HCT116 (cell line): ENCODE measurements around the gene FBXO46. TPM values are rescaled to one million over a fixed set of nuclear protein-coding genes. Genes with fewer than 3 reads are reported as not detected.

Experiments
- ATAC-seq: fragments of 200-7000 bp; cut with Tn5 transposase; 2 replicates; pipeline ENCODE4 v1.9.1; 2020; ENCODE audit warnings: mild to moderate bottlenecking, moderate library complexity
- BruUV-seq: library from RNA; stranded (reverse); fragments of 400-500 nt; replicated peaks from 2 replicates; lab custom pipeline; 2021; lab: Mats Ljungman, UMichigan
- CTCF ChIA-PET: fragments of 300-600 bp; sonication (Branson Sonifier 250); formaldehyde crosslinking; loops from one replicate; lab custom pipeline; 2021; ENCODE audit warnings: antibody characterized with exemption; lab: Charles Lee
- POLR2A ChIA-PET: fragments of 300-600, 350-600 bp; sonication (Branson Sonifier 250); formaldehyde crosslinking; loops from one replicate; lab custom pipeline; 2021; ENCODE audit warnings: antibody characterized with exemption; lab: Charles Lee
- RAD21 ChIA-PET, 2 experiments: fragments of 300-600 bp; sonication (Branson Sonifier 250); formaldehyde crosslinking; loops; one replicate each; lab custom pipeline; 2023; ENCODE audit warnings: low total read pairs in 2 of 2; ENCODE audit not compliant: uncharacterized antibody in 2 of 2, unreplicated experiment in 2 of 2, low non-redundant PET in 1 of 2; lab: Charles Lee
- DNase-seq: peaks from one replicate; pipeline ENCODE4 v3.0.0-alpha.2; 2010; ENCODE audit warnings: low read depth, low spot score
- H2AFZ ChIP-seq: fragments of 200-600 bp; shearing (Covaris generic), sonication (generic); 2 replicates; pipeline ENCODE4 v1.6.1; 2017; ENCODE audit warnings: low read depth, mixed run types, mixed read lengths, antibody characterized with exemption, low read length; ENCODE audit not compliant: poor library complexity, severe bottlenecking
- H3K27ac ChIP-seq: 2 replicates; pipeline ENCODE4 v1.5.1; 2012; ENCODE audit warnings: low read depth, low read length
- H3K27me3 ChIP-seq: fragments of 200-600 bp; sonication (generic); 2 replicates; pipeline ENCODE4 v1.6.1; 2016; ENCODE audit warnings: mixed run types, low read length, mixed read lengths; ENCODE audit not compliant: insufficient read depth
- H3K36me3 ChIP-seq, 2 experiments: fragments of 200-500 bp in 1 of 2; fragments of 200-600 bp in 1 of 2; sonication (Bioruptor generic) in 1 of 2; sonication (generic) in 1 of 2; 2 replicates each; pipeline versions ENCODE4 v1.5.1 to v1.6.1; 2014 to 2016; ENCODE audit warnings: low read length in 2 of 2, inconsistent platforms in 1 of 2, mixed read lengths in 1 of 2, mixed run types in 1 of 2; ENCODE audit not compliant: insufficient read depth in 2 of 2, control insufficient read depth in 1 of 2
- H3K4me1 ChIP-seq, 2 experiments: fragments of 200-600 bp in 1 of 2; sonication (generic) in 1 of 2; 2 replicates each; pipeline versions ENCODE4 v1.5.1 to v1.6.1; 2012 to 2017; ENCODE audit warnings: low read length in 2 of 2, inconsistent platforms in 1 of 2, mild to moderate bottlenecking in 1 of 2, mixed read lengths in 1 of 2, mixed run types in 1 of 2, moderate library complexity in 1 of 2; ENCODE audit not compliant: insufficient read depth in 2 of 2, control insufficient read depth in 1 of 2
- H3K4me2 ChIP-seq: fragments of 200-600 bp; sonication (generic); 2 replicates; pipeline ENCODE4 v1.6.1; 2017; ENCODE audit warnings: mixed run types, low read length, mixed read lengths
- H3K4me3 ChIP-seq, 2 experiments: fragments of 200-600 bp in 1 of 2; sonication (generic) in 1 of 2; replicated peaks in 1 of 2; 2 replicates each; pipeline ENCODE4 v1.5.1; 2011 to 2016; ENCODE audit warnings: low read length in 2 of 2, control low read depth in 1 of 2, low read depth in 1 of 2, mild to moderate bottlenecking in 1 of 2, mixed read lengths in 1 of 2, mixed run types in 1 of 2
- H3K79me2 ChIP-seq: fragments of 200-600 bp; sonication (generic); 2 replicates; pipeline ENCODE4 v1.6.1; 2017; ENCODE audit warnings: mild to moderate bottlenecking, mixed run types, low read length, moderate library complexity, mixed read lengths; ENCODE audit not compliant: insufficient read depth
- H3K9ac ChIP-seq: fragments of 200-600 bp; sonication (generic); 2 replicates; pipeline ENCODE4 v1.6.1; 2016; ENCODE audit warnings: low read length, mixed read lengths
- H3K9me2 ChIP-seq: fragments of 200-600 bp; sonication (generic), shearing (Covaris generic); 2 replicates; pipeline ENCODE4 v1.6.1; 2017; ENCODE audit warnings: mixed run types, mild to moderate bottlenecking, moderate library complexity; ENCODE audit not compliant: insufficient read depth
- H3K9me3 ChIP-seq, 2 experiments: fragments of 200-500 bp in 1 of 2; fragments of 200-600 bp in 1 of 2; sonication (Bioruptor generic) in 1 of 2; sonication (generic) in 1 of 2; 2 replicates each; pipeline ENCODE4 v1.6.1; 2014 to 2017; ENCODE audit warnings: low read length in 2 of 2, mixed read lengths in 2 of 2, inconsistent platforms in 1 of 2, low read depth in 1 of 2, mild to moderate bottlenecking in 1 of 2, mixed run types in 1 of 2, moderate library complexity in 1 of 2; ENCODE audit not compliant: control insufficient read depth in 1 of 2, insufficient read depth in 1 of 2
- H4K20me1 ChIP-seq: fragments of 200-600 bp; sonication (generic), shearing (Covaris generic); 2 replicates; pipeline ENCODE4 v1.6.1; 2017; ENCODE audit warnings: mixed run types, mild to moderate bottlenecking, moderate library complexity; ENCODE audit not compliant: insufficient read depth
- ATF3 ChIP-seq: IDR thresholded peaks from 2 replicates; pipeline ENCODE4 v1.6.1; 2012
- CTCF ChIP-seq, 3 experiments: fragments of 200-600 bp in 1 of 3; sonication (generic) in 1 of 3; IDR thresholded peaks in 2 of 3; conservative IDR thresholded peaks in 1 of 3; 2 replicates each; pipeline ENCODE4 v1.5.1; 2012 to 2017; ENCODE audit warnings: low read depth in 2 of 3, low read length in 2 of 3, antibody characterized with exemption in 1 of 3, borderline replicate concordance in 1 of 3, control low read depth in 1 of 3, mild to moderate bottlenecking in 1 of 3, mixed read lengths in 1 of 3, mixed run types in 1 of 3, moderate library complexity in 1 of 3; ENCODE audit not compliant: insufficient read depth in 1 of 3
- EGR1 ChIP-seq: IDR thresholded peaks from 2 replicates; pipeline ENCODE4 v1.6.1; 2012; ENCODE audit warnings: low read depth
- ELF1 ChIP-seq: IDR thresholded peaks from 2 replicates; pipeline ENCODE4 v1.6.1; 2012; ENCODE audit warnings: low read depth, borderline replicate concordance
- EZH2phosphoT487 ChIP-seq: fragments of 200-600 bp; IDR thresholded peaks from 2 replicates; pipeline ENCODE4 v1.6.1; 2018; ENCODE audit warnings: antibody characterized with exemption, borderline replicate concordance
- FOSL1 ChIP-seq: IDR thresholded peaks from 2 replicates; pipeline ENCODE4 v1.6.1; 2012; ENCODE audit warnings: low read depth
- JUND ChIP-seq: IDR thresholded peaks from 2 replicates; pipeline ENCODE4 v1.6.1; 2012
- MAX ChIP-seq: IDR thresholded peaks from 2 replicates; pipeline ENCODE4 v1.6.1; 2012
- POLR2A ChIP-seq: IDR thresholded peaks from 2 replicates; pipeline ENCODE4 v1.7.0; 2011; ENCODE audit warnings: borderline replicate concordance; ENCODE audit not compliant: insufficient read depth, insufficient read length; ENCODE audit errors: extremely low read depth
- POLR2AphosphoS5 ChIP-seq: IDR thresholded peaks from 2 replicates; pipeline ENCODE4 v1.6.1; 2011; ENCODE audit warnings: mild to moderate bottlenecking, low read depth, low read length, moderate library complexity
- RAD21 ChIP-seq: IDR thresholded peaks from 2 replicates; pipeline ENCODE4 v1.6.1; 2012; ENCODE audit warnings: low read depth, mild to moderate bottlenecking
- SIN3A ChIP-seq: IDR thresholded peaks from 2 replicates; pipeline ENCODE4 v1.6.1; 2012; ENCODE audit warnings: low read depth
- SP1 ChIP-seq: IDR thresholded peaks from 2 replicates; pipeline ENCODE4 v1.6.1; 2012; ENCODE audit warnings: low read depth
- SRF ChIP-seq: IDR thresholded peaks from 2 replicates; pipeline ENCODE4 v1.6.1; 2012; ENCODE audit warnings: low read depth
- YY1 ChIP-seq: IDR thresholded peaks from 2 replicates; pipeline ENCODE4 v1.6.1; 2011; ENCODE audit warnings: low read length, low read depth, moderate library complexity, mild to moderate bottlenecking; ENCODE audit not compliant: insufficient replicate concordance; ENCODE audit errors: extremely low read depth
- ZFX ChIP-seq: fragments of 450-650 bp; IDR thresholded peaks from 2 replicates; pipeline ENCODE4 v1.6.1; 2017
- ZNF274 ChIP-seq: fragments of 200-500 bp; sonication (Bioruptor generic); IDR thresholded peaks from 2 replicates; pipeline ENCODE4 v1.6.1; 2014; ENCODE audit warnings: mild to moderate bottlenecking, low read depth, low read length, inconsistent platforms
- intact Hi-C: fragments of 100-400 bp; cut with micrococcal nuclease; formaldehyde crosslinking; loops from 2 replicates; pipeline ENCODE4 v1.10.0; 2022
- total RNA-seq: library from RNA; stranded (reverse); gene quantifications from one replicate; pipeline ENCODE4 v1.2.1, GENCODE V29; 2021; ENCODE audit not compliant: unreplicated experiment

FBXO46 gene
- total RNA-seq, 1 experiment from 2014 or later = 31.7 TPM

GRCh38 chr19:45766296-45766868, 35.7 kb upstream of the FBXO46 start:
- Histone ChIP-seq H3K9me2 (no peaks in the 10 kb centered on the region), H3K27ac (peak overlapping the region; percentile 98), H3K79me2 (no peaks in the 10 kb centered on the region), H3K4me1 (peaks cover 14 to 47% of the 10 kb centered on the region in 2 experiments), H4K20me1 (no peaks in the 10 kb centered on the region), H3K36me3 (no peaks in the 10 kb centered on the region), H3K4me3 (no peak overlapping the region; a peak in 1 of 4 replicates), H3K9ac (0 out of 2 replicates have a peak overlapping the region, but pooled peaks have one; percentile 84), H3K9me3 (no peaks in the 10 kb centered on the region), H3K4me2 (peak overlapping the region; percentile 92), H2AFZ (no peak overlapping the region), H3K27me3 (no peaks in the 10 kb centered on the region)
- BruUV-seq = no TSS peak
- RAD21 ChIA-PET = interaction anchor here in 1 of 2 experiments (0.5 kb wide), 1 partner anchor 13 kb away, joined by 3 read pairs; no protein-coding TSS in a partner anchor
- intact Hi-C loops = no loop called here
- DNase-seq (no peak), ATAC-seq (no peak)
- POLR2A ChIA-PET = no interaction called here
- TF ChIP-seq EZH2phosphoT487 (no peak), POLR2A (no peak), MAX (no peak), SP1 (no peak), ELF1 (no peak), ATF3 (no peak)
- CTCF ChIA-PET = no interaction called here

GRCh38 chr19:45765702-45766295, 35.1 kb upstream of the FBXO46 start:
- intact Hi-C loops = no loop called here
- Histone ChIP-seq H3K27me3 (no peaks in the 10 kb centered on the region), H3K4me1 (peaks cover 10 to 41% of the 10 kb centered on the region in 2 experiments), H3K4me2 (no peak overlapping the region), H3K9me2 (no peaks in the 10 kb centered on the region), H3K9ac (no peak overlapping the region), H3K36me3 (no peaks in the 10 kb centered on the region), H3K9me3 (no peaks in the 10 kb centered on the region), H3K4me3 (no peak overlapping the region), H2AFZ (no peak overlapping the region)
- RAD21 ChIA-PET = no interaction called here
- ATAC-seq (no peak), DNase-seq (no peak)
- POLR2A ChIA-PET = no interaction called here
- TF ChIP-seq SIN3A = no peak
- TF ChIP-seq FOSL1 = no peak
- TF ChIP-seq YY1 = no peak
- TF ChIP-seq CTCF (IDR thresholded peaks at IDR 0.05 in 2 of 3, conservative IDR thresholded peaks at IDR 0.05 in 1 of 3; ENCODE audit: borderline replicate concordance in 1 of 3, insufficient read depth in 1 of 3, low read depth in 2 of 3, low read length in 2 of 3) = no peak
- TF ChIP-seq JUND = no peak
- no peak for TF ChIP-seq ATF3
- TF ChIP-seq POLR2A = no peak
- TF ChIP-seq ZFX = no peak
- no peak for TF ChIP-seq MAX
- no peak for TF ChIP-seq POLR2AphosphoS5
- TF ChIP-seq EGR1 = no peak
- TF ChIP-seq RAD21 = no peak
- TF ChIP-seq ZNF274 = no peak
- TF ChIP-seq SRF = no peak
- TF ChIP-seq SP1 = no peak
- TF ChIP-seq, all 23 proteins: peak for 0
- no TSS peak for BruUV-seq
- CTCF ChIA-PET = no interaction called here
- Histone ChIP-seq H3K79me2 (no peaks in the 10 kb centered on the region), H3K27ac (no peak overlapping the region; the same call in 1 of the 2 replicates), H4K20me1 (no peaks in the 10 kb centered on the region)
